Measurements from ENCODE around the gene BMP4. TPM values are rescaled to one million over a fixed set of nuclear protein-coding genes. Genes with fewer than 3 reads are reported as not detected.

Gene BMP4
- total RNA-seq, 4 donors from 2014 or later: 6.7 to 22.2 (median 10.0) TPM

- TF ChIP-seq CTCF (IDR thresholded peaks at IDR 0.05; ENCODE audit: low read depth): no peak
These were observed 8.3 kb downstream of the BMP4 start for GRCh38 chr14:53948205-53948884.

GRCh38 chr14:53947452-53948204, 9.0 kb downstream of the BMP4 start:
- TF ChIP-seq CTCF (IDR thresholded peaks at IDR 0.05; ENCODE audit: low read depth): no peak

GRCh38 chr14:53947094-53947445, 9.6 kb downstream of the BMP4 start:
- TF ChIP-seq CTCF (IDR thresholded peaks at IDR 0.05; ENCODE audit: low read depth): no peak

- no peak for TF ChIP-seq CTCF (IDR thresholded peaks at IDR 0.05; ENCODE audit: low read depth)
These were observed 10.1 kb downstream of the BMP4 start for GRCh38 chr14:53946404-53947093.

GRCh38 chr14:53946071-53946403, 10.6 kb downstream of the BMP4 start:
- no peak for TF ChIP-seq CTCF (IDR thresholded peaks at IDR 0.05; ENCODE audit: low read depth)

- TF ChIP-seq CTCF (IDR thresholded peaks at IDR 0.05; ENCODE audit: low read depth): no peak
These were observed 12.9 kb downstream of the BMP4 start for GRCh38 chr14:53943751-53944083.

- no peak for TF ChIP-seq CTCF (IDR thresholded peaks at IDR 0.05; ENCODE audit: low read depth)
These were observed 13.5 kb downstream of the BMP4 start for GRCh38 chr14:53942970-53943750.
